IPS-NIHi7 (cell line): Measurements from ENCODE around the gene NRG2.

ENCODE experiments used
- DNase-seq: peaks from one replicate; pipeline ENCODE4 v3.0.0; 2012; ENCODE audit warnings: mixed read lengths; ENCODE audit errors: extremely low spot score

NRG2 gene

DNA sequence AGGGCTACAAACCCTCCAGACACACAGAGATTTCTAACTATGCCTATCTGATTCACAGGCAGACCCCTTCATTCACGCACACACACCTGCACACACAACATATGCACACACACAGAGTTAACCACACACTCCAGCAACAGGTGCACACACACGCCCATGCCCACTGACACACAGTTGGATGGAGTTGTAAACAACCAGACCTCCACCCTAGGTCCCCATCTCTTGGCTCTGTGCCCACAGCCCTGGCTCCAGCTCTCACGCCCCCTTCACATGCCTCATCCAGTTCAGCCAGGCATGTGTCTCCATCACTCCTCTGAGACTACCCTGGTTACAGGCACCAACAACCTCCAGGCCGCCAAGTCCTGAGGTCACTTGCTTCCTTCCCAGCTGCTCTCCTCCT, 186.4 kb downstream of the NRG2 start:
- DNase-seq = no peak

DNA sequence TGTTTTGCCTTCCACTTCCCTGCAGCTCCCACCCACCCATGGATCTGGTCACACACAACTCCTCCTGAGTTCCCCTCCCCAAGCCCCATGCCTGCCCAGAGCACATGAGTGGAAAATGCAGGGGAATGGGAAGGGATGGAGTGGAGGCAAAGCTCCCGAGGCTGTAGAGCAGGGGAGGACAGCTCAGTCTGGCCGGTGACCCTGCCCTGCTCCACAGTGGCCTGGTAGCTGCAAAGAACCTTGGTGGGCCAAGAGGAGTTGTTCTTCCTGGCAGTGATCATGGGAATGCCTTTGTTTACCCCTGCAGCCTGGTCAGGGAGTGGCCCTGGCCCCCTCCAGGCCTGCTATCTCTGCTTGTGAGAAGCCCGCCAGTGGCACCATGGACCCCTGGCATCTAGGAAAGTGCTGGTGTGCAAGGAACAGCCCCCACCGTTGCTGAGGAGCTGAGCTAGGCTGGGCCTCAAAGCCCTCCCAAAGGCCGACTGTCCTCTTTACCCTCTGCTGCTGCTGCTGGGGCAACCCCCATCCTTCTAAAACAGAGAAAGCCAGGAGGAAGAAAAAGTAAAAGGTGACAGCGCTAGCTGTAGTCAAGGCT, 187.1 kb downstream of the NRG2 start:
- DNase-seq = no peak

DNA sequence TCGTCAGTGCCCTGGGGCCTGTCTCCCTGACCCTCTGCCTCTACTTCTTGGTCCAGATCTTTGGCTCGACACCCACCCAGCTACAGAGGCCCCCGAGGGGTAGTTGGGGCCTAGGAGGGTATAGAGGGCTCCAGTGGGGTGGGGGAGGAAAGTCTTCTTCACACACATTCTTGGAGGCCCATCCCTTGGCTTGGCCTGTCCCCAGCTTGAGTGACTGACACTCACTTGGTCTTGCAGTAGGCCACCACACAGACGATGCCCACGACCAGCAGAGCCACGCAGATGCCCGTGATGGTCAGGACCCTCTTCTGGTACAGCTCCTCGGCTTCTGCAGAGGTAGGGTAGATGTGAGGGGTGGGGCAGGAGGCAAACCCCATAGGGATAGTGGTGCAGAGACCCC, 187.6 kb downstream of the NRG2 start:
- no peak for DNase-seq

DNA sequence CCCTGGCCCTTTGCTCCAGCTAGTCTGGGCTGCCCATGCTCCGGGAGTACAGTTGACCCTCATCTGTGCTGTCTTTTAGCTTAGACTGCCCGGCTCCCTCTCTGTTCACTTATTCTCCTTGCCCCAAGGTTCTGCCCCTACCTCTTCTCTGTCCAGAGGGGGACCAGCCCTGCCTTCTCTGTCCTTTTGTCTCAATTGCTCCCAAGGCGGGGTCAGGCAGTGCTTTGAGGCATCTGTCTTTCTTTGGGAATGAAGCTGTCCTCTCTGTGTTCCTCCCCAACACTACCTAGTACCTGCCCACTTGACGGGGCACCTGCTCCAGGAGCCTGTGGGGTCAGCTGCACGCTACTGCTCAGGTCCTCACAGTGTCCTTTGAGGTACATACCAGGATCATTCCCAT, 188.1 kb downstream of the NRG2 start:
- DNase-seq = no peak

DNA sequence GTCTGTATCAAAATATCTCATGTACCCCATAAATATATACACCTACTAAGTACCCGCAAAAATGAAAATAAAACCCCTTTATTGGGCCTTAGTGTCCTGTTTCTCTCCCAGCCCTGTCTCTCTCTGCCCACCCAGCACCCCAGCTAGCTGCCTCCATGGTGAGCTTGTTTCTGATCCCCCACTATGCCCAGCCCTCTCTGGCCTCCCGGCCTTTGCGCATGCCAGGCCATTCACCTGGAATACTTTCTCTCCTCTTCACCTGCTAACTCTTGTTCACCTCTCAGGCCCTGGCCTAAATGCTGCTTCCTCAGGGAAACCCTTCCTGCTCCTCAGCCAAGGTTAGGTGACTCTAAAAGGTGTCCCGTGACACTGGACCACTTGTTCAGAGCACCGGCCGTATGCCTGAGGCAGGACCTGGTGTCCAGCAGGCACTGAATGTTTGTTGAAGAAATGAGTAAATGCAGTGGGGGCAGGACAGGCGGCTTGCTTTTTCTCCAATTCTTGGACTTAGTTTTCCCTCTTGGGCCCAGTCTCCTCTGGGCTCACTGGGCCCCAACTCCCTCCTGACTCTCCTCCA, 189.0 kb downstream of the NRG2 start:
- DNase-seq = no peak

DNA sequence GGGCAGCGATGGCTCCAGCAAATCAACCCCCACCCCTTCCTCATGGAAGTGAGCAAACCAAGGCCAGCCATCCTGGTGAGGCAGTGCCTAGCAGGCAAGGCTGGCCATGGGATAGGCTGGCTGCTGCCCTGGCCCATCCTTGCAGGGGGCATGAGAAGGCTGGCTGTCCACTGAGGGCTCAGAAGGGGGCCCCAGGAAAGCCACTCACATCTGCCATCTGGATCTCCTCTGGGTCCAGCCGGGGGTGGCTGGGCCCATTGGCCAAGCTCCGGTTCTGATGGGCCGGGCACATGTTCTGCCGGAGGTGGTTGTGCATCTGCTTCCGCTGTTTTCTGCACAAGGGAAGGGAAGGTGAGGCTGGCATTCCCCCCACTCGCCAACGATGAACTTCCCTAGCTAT, 190.4 kb downstream of the NRG2 start:
- no peak for DNase-seq

DNA sequence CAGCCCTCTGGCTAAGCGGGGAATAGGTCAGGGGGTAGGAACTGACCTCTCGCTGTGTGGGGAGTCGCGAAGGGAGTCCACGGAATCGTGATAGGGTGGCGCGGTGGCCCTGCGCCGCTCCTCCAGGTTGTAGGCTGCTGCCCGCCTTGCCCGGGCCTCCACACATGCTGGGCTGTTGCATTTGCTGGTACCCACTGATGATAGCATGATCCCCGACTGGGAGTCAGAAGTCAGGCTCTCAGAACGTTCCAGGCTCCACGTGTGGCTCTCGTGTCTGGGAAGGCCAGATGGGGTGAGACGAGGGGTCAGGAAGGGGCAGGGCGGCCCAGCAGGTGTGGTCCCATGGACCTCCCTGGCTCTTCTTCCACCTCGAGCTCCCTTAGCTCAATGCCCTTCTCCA, 191.5 kb downstream of the NRG2 start:
- no peak for DNase-seq

DNA sequence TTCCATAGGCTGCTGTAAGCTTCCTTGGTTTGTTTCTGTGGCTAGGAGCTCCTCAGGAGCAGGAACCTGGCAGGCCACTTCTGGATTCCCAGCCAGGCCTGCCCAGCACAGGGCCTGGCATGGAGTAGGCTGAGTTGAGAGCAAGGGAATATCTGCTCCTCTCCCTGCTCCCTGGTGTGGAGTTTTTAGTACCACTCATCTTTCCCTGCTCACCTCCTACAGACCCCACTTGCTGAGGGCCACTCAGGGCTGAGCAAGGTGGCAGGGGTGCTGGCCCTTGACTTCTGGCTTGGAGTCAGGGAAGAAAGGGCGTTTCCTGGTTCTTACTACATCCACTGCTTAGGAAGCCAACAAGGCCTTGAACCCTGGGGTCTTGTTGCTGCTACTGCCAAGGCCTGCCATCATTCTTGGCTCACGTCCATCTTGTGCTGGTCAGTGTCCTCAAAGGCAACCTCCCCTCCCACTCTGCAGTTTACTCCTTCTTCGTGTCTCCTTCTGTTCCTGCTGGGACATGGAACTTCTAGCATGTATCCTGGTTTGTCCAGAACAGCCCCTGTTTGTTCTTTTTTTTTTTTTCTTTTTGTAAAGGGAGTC, 192.6 kb downstream of the NRG2 start:
- no peak for DNase-seq

DNA sequence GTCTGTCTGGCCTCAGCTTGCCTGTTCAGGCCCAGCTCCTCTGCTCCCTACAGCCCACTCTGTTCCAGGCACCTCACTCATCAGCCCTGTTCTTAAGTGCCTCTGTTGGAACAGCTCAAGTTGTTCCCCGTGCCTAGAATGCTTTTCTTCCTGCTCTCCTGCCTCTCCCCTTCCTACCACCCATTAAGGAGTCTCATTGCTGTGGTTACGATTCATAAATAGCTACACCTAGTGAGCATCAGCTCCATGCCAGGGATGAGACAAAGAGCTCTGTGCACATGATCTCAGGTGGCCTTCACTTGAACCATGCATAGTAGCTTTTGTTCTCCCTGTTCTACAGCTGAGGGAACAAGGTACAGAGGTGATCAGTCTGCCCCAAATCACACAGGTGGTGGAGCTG, 193.2 kb downstream of the NRG2 start:
- DNase-seq = no peak

DNA sequence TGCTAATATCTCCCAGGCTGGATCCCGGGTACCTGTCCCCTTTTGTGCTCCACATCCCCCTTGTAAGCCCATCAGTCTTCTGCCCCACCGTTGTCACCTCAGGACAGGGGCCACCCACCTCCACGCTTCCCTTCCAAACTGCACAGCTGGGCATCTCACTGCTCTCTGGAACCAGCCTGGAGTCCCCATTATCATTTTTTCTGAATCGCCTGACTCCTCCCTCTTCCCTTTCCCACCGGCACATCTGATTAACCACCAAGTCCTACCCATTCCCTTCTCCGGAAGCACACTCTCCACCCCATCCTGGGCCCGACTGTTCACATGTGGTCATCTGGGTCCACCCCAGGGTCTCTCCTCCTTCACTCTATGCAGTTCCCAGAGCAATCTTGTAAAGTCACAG, 193.6 kb downstream of the NRG2 start:
- DNase-seq = no peak

DNA sequence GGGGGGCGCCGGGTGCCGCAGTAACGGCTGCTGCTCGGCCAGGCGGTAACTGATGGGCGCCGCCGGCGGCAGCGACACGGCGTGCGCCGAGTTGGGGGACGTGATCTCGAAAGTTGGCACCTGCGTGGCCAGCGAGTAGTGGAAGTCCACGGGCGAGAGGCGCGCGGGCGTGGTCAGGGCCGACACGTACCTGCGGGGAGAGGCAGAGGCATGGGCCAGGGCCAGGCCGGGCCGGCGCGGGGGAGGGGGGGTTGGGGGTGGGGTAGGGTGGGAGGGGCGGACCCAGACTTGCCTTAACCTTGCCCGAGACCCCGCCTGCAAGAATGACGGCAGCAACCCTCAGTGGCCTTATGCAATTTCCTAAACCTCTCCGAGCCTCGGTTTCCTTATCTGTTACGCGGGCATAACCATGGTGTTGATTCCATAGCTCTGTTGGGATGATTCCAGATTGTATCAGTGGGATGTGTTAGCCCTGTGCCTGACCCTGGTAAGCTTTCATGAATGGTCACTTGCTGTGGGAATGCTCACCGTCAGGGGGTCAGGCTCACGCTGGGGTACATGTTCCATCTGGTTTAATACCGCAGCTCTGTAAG, 194.5 kb downstream of the NRG2 start:
- DNase-seq = peak; percentile 65

DNA sequence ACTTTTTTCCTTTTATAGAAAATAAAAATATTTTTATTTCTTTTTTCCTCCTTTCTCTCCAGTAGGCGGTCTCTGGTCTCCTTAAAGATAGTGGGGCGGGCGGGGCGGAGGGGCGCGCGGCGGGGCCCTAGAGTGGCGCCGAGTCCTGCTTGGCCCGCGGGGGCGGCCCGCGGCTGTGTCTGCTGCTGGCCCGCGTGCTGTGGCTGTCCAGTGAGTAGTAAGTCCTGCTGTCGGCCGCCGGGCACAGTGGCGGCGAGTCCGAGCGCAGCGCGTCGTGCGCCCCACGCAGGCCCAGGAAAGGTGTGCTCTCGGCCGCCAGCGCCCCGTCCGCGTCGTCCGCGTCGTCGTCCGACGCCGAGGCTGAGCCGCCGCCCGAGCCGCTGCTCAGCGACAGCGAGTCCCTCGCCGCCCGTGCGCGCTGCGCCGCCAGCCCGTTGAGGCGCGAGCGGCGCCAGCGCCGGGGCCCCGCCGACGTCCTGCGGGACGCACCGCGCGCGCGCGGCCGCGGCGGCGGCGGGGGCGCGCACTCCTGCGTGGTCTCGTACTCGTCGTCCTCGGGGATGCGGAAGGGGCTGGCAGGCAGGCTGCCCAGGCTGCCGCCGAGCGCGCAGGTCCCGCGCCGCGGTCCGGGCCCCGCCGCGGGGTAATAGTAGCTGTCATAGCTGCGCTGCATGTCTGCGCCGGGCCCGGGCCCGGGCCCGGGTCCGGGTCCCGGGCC, 195.2 kb downstream of the NRG2 start:
- DNase-seq = peak; percentile 77

DNA sequence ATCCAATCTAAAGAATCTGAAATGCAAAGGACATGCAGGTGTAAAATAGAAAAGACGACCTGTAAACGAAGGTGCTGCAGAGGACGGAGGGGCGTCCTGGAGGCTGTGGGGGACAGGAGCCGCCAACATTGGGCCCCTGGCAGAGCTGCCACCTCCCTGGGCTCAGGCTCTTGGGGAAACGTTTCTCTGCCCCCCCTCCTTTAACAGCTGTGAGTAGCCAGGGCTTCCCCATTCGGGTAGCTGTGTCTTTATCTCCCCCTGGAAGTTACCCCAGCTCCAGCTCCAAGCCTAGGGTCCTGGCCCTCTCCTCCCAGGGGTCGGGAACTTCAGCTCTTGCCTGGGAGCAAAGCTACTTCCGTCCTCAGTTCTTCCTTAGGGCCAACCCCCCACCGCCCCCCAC, 196.0 kb downstream of the NRG2 start:
- DNase-seq = no peak

DNA sequence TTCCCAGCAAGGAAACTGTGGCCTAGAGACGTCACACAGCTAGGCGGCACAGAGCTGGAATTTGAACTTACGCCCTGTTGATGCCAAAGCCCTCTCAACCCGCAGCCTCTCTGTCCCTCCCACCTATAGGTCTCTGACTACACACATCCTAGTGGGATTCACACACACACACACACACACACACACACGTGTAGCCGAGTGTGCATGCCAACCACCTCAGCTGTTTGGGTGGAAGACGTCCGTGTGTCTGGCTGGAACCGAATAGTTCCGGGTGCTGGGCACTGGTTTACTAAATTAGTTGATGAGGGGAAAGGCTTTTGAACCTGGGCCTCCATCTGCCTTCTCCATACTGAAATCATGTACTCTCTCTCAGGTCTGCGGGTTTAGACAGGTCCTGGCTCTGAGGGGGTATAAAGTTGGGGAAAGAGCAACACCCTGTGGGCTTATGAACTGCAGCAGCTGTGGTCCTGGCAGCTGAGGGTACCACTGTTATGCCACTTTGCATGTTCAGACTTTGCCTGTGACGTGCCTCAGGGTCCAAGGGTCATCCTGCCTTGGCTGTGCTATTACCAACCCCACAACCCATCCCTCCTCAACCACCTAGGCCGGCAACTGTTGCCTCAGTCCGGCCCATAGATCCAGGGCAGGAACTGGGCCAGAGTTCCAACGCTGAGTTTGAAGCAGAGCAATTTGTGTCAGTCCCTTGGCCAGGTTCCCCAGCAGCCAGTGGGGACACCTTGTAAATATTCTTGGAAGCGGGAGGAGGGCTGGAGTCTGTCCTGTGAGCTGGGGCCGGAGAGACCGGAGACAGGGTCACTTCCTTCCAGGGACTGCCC, 197.0 kb downstream of the NRG2 start:
- no peak for DNase-seq

DNA sequence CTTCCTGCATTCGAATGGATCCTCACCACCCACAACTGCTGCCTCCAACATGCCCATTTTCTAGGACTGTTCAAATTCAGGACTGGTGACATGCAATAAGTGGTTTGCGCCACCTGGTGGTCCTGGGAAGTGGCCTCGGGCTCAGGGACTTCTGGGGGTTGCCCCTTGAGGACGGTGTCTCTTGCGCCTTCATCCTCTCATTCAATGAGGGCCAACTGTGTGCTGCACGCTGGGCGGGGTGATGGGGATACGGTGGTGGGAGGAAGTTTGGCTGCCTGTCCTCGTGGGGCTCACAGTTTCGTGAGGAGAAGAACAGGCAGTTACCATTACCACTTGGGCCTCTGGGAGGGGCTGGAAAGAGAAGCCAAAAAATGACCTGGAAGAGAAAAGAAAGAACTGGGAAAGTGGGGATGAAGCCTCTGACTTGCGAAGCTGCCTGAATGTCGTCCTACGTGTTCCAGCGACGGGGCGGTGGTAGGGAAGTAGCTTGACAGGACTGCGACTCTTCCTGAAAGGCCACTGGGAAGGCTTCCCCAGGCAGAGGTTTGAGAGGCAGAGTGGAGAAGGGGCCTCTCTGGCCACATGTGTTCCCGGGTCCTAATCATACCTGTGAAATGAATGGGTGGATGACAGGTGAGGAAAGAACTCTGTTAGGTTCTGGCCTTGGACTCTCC, 198.5 kb downstream of the NRG2 start:
- DNase-seq = peak; percentile 92

DNA sequence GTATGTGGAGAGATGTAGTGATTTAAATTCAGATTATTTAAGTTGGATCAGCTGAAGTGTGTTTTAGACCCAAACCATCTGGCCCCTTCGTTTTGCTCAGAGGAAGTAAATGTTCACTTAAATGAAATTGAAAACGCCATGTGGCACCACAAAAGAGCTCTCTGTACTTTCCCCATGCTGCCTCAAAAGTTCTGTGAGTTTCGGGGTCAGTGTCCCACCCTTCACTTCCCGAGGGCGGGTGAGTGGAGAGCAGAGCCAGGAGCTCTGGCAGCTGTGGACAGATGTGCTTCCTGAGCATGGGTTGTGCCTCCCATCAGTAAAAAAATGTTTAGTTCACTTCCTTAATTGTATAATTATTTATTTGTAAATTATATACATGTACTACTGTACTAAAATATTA, 199.1 kb downstream of the NRG2 start:
- no peak for DNase-seq

DNA sequence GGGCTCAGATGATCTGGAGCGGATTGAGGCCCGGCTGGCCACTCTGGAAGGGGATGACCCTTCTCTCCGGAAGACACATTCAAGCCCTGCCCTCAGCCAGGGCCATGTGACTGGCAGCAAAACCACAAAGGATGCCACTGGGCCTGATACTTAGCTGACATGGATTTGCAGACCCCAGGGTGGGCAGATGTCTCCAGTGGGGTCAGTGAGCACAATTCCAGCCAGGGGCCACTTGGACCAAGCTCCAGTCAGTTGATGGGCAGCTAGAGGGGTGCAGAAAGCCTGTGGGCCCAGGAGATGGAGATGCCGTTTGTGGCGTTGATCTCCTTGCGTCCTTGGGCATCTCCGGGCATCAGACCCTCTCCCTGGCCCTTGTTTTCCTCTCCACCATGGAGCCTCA, 200.8 kb downstream of the NRG2 start:
- DNase-seq = no peak

DNA sequence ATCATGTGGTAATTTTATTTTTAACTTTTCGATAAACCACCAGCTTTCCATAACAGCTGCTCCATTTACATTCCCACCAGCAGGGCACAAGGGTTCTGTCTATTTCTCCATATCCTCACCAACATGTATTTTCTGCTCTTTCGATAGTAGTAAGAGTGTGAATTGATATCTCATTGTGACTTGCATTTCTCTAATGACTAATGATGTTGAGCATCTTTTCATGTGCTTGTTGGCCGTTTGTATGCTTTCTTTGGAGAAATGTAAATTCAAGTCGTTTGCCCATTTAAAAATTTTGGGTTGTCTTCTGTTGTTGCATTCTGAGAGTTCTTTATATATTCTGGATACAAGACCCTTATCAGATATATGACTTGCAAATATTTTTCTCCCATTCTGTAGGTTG, 201.6 kb downstream of the NRG2 start:
- DNase-seq = no peak

DNA sequence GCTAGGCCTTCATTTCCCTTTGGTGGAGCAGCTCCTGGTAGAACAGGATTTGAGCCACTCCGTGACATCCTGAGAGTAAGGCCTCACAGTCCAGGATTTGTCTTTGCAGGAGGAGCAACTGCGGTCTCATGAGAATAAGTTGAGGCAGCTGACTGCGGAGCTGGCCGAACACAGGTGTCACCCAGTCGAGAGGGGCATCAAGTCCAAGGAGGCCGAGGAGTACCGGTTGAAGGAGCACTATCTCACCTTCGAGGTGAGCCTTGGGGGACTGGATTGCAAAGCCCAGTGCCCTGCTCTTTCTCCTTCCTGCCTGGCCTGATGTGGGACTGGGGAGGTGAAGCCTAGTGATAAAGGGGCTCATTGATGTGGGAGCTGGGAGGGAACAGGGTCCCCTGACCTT, 203.2 kb downstream of the NRG2 start:
- DNase-seq = no peak

DNA sequence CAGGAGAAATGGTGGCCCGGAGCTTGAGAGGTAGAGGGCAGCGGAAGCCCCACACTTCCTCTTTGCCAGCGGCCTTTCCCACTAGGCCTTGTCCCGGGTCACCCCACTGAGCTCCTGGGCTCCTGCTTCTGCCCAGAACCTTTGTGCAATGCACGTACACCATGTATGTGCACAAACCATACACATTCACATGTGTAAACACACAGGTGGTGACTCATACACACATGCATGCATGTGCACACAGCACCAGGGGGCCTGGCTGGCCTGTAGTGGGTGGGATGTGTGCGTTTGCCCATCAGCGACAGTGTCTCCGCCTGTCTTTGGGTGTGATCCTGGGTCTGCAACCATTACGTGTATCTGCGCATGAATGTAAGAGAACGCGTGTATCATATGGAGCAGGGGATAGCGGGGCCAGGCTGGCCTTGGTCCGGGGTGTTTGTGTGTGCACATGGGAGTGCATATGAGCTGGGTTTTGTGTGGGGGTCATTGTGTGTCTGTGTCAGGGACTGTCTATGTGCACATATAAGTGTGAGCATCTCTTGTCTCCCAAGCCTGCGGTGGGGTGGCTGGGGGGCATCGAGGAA, 203.8 kb downstream of the NRG2 start:
- no peak for DNase-seq
